Measurements from ENCODE around the gene GSE1.

Gene GSE1

DNA sequence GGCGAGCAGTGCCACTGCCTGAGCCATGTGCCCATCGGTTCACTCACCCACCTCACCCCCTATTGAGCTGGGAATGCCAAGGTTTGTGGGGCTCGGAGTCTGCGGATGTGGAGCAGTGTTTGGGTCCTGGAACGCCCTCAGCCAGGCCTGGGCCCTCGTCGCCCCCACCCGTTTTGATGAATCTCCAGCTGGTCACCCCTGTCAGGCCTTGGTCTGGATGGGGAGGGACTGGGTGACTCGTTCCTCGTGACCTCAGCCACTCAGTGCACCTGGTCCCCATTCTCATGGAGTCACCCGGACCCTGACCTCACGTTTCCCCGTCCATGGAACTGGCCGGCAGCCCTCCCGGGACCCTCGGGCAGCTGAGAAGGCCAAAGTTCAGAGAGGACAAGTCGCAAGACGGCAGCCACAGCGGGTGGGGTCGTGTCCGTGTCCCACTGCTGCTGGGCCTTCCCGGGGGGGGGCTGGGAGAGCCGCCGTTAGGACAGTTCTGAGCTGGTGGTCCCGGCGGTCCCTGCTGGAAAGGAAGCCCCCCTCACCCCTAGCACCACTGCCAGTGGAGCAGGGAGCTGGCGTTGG is 23.2 kb downstream of the GSE1 start:
- no peak for DNase-seq

DNA sequence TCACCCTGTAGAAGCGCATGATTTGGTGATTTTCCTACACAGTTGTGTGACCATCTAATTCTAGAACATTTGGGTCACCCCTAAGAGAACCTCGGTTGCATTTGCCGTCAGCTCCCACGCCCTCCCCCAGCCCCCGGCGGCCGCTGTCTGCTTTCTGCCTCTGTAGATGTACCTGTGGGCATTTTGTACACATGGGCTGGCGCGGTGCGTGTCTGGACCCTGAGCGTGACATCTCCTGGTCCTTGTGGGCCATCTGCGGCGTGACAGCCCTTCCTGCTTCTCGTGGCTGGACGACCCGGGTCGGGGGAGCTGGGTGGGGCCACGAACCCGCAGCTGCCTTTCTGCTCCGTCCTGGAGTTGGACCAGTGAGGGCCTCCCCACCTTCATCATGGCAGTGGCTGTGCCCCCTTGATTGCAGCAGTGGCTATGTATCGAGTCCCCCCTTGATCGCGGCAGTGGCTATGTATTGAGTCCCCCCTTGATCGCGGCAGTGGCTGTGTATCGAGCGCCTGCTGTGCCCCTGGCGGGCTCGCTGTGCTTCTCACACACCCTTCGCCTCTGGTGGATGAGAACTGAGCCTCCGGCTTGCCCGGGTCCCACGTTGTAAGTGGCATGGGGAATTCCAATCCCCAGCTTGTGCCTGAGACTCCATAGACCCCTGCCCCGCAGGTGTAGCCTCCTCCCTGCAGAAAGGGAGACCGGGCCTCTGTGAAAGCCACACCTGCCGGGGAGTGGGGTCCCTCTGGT is 24.1 kb downstream of the GSE1 start:
- no peak for DNase-seq

DNA sequence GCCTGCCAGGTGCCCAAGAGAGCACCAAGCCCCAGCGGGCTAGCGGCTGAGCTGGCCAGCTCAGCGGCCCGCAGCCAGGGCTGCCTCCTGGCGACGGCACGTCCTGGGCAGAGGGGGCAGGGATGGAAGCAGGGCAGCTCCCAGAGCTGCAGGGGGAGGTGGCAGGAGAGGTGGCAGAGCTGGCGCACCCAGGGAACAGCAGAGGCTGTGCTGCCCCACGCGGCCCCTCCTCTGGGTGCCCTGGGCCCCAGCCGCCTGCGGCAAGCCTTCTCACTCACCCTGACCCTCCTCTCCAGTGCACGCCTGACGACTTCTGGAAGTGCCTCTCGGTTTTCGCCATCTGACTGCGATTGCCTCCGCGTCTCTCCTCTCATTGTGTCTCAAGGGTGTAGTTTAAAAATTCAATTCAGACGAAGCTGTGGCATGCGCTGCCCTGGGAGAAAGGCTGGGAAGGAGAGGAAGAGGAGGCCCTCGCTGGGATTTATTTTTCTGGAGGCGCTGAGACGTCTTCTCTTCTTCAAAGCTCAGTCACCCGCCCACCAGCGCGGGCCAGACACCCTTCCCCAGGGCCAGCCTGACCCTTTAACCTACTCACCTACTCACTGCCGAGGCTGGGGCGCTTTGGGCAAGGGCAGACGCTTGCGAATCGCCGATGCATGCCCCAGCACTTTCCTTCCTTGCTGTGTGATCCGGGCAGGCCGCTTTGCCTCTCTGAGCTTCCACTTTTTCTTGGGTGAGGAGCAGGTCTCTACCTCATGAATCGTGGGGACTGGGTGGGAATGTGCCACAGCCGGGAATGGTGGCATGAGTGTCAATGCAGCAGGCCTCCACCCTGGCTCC is 24.9 kb downstream of the GSE1 start:
- peak; percentile 59 for DNase-seq

DNA sequence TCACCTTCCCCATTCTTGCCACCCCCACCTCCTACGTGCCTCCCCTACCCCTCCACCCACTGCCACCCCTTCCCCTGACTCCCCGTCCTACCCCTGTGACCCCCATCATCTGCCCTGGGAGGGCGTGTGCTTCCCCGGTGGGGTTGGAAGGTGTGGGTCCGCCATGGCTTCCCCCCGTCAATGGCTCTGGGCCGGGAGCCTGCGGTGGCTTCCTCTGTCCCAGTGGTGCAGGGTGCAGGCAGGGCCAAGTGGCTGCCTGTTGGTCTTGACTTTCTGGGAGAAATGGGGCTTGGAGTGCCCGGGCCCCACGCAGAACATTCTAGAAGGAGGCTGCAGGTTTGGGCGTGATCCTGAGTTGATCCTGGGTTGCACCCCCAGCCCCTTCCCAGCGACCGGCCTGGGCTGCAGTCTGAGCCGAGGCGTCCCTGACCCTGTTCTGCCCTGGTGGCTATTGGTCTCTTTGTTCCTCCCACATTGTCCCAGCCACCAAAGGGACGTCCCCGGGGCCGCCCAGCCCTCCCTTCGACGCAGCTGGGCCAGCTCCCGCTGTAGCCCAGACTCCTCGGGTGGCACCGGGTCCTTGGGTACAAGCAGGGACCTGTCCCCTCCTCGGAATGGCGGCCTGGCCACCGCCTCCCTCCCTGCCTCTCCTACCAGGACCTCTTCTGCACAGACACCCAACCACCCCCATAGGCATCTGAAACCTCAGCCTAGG is 25.7 kb downstream of the GSE1 start:
- no peak for DNase-seq

DNA sequence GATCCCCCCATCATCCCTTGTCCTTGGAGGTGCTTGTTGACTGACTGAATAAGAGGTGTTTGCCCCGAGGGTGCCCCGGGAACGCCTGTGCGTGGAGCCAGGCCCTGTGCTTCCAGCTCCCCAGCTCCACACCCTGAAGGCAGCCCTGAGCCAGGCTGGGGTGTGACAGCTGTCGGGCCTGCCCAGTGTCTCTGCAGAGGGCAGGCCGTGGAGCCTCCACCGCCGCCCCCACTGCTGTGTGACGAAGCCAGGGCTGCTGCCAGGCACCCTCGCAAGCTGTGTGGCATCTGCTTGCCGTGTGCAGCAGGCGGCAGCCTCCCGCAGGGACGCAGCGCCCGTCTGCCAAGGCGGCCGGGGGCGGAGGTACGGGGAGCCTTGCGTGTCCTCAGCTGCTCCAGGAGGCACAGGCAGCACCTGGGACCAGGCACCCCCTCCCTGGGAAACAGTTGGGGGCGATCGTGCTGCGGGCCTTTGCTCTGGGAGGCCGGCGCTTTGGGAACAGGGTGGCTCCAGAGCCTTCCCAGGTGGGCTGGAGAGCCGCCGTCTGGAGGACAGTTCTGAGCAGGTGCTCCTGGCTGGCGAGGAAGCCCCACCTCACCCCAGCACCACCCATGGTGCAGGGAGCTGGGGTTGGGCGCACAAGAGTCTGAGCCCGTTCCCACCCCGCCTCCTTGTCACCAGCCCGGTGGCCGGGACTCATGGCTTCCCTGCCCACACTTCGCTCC is 26.6 kb downstream of the GSE1 start:
- DNase-seq: peak; percentile 98

DNA sequence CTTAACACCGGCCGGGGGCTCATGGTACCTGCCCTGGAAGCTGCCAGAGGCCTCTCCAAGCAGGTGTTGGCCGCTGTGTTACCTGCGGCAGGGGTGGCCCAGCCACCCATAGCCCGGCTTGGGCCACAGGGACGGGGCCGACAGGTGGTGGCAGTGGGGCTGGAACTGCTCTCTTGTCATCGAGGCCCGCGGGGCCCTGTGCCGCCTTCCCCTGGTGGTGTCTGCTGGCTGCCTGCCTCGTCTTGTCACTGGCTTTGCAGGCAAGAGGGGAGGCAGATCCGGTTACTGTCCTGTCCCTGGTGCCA is 27.1 kb downstream of the GSE1 start:
- DNase-seq: peak; percentile 72

DNA sequence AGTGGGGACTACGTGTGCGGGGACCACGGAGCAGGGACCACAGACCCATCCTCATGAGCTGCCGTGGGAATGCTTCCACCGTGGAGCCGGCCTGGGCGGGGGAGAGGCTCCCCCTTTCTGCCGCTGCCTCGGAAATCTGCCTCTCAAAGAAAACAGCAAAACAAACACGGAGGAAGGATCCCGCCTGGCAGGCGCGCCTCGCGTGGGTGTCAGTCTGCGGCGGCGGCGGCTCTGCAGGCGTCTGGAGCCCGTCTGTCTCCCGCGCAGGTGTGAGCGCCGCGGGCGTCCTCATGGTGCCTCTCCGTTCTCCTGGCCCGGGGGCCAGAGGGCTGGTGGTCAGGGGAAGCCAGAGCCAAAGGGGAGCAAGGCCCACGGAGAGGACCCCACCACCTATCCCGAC is 27.5 kb downstream of the GSE1 start:
- DNase-seq: no peak

DNA sequence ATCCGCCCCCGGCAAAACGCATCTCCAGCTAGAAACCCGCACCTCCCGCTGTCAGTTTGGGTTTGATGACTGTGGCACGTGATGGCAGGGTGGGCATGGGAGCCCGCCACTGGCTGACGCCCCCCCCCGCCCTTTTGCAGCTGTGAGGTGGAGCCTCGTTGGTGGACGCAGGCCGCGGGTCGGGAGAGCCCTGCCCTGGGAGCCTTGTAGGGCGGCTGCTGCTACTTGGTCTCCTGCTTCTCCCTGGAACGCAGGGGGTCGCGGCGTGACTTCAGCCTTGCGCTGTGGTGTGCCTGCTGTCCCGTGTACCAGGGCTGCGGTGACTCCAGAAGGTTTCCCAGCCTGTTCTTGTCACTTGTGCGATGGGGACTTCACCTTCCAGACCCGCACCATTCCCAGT is 28.2 kb downstream of the GSE1 start:
- DNase-seq: no peak

DNA sequence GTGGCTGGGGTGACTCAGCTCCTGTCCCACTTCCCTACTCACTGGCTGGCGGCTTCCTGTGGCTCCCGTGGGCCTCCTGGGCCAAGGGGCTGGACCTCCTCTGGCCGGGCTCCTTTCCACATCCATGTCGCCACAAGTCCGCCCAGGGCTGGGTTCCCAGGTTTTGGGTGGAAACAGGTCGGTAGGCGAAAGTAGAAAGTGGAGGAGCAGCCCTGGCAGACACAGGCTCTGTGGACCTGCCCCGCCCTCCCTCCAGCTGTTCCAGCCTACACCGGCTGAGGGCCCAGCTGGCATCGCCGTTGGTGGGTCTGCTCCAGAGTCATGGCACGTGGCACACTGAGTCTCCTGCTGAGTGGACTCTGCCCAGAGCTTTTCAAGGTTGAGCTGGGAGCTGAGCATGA is 28.7 kb downstream of the GSE1 start:
- DNase-seq: peak; percentile 73

DNA sequence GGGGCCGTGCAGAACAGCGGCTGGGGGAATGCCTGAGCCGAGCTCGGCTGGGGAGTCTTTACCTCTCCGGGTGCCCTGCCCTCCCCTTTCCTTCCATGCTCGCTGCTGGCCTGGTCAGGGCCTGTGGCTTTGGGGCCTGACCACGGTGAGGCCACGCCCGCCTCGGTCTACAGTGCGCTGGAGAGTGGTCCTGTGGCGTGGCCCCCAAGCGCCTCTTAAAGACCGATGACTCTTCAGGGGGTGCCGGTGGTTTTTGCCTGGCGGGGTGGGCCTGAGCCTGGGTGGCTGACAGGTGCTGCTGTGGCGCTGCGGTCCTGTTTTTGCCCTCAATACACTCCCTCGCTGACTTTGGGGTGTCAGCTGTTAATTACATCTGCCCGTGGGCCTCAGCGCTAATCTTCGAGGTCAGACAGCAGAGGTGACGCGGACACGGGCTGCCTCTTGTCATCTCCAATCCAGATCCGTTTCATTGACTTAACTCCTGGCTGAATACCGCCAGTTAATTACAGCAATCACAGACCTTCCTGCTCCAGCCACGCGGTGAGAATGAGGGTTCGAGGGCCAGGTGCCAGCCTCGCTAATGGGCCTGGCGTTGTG is 29.7 kb downstream of the GSE1 start:
- DNase-seq: no peak

DNA sequence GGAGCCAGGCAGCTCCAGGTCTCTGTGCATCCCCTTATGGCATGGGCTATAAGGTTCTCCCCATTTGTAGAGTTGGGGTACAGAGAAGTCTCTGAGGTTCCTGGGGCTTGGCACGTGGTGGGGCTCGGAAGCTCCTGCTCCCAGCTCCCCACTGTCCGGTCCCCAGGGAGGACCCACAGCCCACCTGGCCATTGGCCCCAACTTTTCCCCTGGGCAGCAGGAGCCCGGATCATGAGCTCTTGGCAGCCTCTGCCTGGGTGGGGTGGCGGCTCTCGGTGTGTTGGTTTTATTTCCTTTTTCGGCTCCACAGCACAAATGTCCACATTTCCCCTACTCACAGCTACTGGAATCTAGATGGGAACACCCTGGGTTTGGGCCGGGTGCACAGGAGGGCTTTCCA is 30.5 kb downstream of the GSE1 start:
- DNase-seq: no peak

DNA sequence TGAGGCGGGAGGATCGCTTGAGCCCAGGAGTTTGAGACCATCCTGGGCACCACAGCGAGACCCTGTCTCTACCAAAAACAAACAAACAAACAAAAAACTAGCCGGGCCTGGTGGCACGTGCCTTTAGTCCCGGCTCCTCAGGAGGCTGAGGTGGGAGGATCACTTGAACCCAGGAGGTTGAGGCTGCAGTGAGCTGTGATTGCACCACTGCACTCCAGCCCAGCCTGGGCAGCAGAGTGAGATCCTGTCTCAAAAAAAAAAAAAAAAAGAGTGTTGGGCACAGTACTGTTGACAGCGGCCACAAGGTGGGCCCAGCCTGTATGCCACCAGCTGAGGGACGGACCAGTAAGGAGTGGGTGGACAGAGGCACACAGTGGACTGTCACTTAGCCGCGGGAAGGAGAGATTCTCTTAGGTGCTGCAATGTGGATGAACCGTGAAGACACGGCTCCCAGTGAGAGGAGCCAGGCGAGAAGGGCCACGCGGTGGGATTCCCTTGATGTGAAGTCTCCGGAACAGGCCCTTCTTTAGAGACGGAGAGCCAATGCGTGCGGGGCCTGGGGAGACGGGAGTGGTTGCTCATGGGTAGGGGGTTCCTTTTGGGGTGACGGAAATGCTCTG is 31.1 kb downstream of the GSE1 start:
- no peak for DNase-seq

DNA sequence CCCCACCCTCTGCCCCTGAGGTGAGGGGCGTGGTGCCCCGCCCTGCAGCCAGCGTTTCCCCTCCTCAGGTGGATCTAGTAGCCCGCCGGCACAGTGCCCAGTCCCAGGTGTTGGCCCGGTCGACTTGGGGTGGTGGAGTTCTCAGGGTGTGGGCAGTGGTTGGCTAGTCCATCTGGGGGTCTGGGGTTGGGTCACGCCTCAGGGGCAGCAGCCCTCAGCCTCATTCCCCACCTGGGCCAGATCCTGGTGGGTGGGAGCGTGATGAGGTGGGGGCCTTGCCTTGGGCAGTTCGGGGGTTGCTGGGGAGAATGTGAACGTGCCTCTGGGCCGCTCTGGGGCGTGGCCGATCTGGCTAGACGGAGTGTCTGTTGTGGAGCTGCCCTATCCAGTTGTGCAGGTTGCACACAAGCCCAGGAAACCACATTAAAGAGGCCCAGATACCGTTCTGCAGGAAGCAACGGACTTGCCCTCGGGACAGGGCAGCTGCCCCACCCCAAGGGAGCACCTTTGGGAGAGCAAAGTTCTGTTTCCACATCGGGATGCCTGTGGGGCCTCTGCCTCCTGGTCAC is 32.0 kb downstream of the GSE1 start:
- no peak for DNase-seq

DNA sequence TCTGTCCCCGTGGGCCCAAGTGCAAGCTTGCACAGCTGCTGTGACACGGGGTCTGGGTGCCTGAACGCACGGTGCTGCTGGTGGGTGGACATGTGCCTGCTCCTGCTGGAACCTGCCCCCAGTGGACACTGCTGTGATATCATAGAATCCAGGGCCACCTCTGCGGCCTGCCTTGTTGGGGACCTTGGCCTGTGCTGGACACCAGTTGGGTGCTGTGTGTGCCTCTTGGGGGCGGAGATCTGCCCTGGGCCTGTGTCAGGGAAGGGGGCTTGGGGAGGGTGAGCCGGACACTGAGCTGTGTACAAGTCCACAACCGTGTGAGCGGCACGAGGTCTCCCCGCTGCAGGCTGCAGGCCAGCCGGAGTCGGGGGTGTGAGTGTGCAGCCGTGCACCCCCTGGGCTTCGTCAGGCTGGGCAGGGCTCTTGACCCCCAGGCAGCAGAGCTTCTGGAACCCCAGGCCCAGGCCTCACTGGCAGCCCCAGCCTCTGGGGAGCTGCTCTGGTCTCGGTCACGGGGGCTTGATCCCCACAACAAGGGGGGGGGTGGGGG is 33.3 kb downstream of the GSE1 start:
- no peak for DNase-seq

DNA sequence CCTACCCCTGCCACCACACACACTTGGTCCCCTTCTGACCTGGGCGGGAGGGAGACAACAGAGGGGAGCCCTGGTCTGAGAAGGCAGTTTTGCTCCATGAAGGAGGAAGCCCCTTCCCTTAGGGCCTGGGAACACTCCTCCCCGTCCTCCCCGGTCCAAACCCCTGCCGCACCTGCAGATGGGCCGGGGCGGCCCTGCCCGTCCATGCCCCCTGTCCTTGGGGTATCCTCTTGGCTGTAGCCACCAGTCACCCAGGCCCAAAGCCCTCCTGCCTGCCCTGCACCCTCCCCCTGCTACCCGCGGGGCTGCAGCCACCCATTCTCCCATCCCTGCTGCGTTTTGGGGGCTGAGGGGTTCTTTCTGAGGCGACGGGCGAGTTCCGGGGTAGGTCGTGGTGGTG is 33.9 kb downstream of the GSE1 start:
- no peak for DNase-seq

DNA sequence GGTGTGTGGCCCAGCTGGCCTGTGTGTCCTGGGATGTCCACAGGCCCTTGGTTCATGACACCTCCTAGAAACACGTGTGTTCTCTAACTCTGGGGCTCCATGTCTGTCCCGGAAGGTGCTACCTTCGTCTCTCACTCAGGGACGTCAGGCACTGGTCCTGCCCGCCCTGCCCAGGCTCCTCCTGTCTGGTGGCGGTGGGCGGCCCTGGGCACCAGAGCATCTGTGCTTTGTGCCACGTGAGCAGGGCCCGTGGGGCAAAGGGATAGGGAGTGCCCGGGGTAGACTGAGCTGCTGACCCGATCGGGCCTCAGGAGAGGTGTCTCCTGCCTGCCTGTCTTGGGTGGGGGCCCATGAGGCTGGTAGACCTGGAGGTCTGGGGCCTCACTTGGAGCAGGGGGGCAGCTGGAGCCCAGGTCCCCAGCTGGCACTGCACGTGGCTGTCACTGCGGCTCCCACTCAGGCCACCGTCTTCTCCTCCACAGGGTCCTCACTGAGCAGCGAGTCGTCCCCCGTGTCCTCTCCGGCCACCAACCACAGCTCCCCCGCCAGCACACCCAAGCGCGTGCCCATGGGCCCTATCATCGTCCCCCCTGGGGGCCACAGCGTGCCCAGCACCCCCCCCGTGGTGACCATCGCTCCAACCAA is 35.1 kb downstream of the GSE1 start:
- no peak for DNase-seq

DNA sequence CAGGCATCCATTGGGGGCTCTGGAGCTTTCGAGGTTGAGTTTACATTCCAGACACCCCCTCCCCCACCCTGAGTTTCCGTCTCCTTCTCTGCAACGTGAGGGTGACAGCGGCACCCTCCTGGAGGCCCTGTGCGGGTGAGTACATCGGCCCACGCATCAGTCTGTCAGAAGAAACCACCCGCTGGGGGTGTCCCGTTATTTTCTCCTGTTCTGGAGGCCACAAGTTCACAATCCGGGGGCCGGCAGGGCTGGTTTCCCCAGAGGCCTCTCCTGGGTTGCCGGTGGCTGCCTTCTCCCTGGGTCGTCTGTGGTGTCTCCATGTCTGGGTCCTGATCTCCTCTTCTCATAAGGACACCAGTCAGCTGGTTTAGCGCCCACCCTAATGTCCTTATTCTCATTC is 35.7 kb downstream of the GSE1 start:
- DNase-seq: no peak

DNA sequence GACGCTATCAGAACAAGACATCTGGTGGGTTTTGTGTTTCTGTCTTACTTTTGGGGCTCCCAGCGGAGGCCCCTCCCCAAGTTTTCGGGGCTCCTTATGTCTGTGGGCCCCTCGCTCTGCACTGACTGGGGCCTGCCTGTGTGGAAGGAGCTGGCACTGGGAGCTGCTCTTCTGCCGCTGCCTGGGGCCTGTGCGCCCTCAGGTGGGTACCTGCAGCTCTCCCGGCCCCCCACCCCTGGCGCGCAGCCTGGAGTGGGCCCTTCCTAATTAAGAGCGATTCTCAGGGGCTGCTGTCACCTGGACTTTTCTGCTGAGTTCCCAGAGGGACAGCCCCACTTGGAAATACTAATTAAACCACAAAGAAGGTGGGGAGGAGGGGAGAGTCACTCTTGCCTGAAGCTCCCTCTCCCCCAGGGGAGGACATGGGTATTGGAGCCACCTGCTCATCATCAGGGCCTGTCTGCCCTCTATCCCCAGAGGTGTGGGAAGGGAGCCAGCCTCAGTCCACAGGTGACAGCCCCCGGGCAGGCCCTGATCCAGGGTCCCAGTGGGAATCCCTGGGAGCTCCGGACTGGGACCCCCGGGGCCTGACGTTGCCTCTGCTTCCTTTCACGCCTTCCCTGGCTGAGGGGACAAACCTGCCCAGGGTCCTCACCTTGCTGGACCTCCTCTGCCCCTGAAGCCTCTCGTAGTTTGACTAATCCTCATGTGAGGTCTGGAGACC is 36.5 kb downstream of the GSE1 start:
- peak; percentile 80 for DNase-seq

DNA sequence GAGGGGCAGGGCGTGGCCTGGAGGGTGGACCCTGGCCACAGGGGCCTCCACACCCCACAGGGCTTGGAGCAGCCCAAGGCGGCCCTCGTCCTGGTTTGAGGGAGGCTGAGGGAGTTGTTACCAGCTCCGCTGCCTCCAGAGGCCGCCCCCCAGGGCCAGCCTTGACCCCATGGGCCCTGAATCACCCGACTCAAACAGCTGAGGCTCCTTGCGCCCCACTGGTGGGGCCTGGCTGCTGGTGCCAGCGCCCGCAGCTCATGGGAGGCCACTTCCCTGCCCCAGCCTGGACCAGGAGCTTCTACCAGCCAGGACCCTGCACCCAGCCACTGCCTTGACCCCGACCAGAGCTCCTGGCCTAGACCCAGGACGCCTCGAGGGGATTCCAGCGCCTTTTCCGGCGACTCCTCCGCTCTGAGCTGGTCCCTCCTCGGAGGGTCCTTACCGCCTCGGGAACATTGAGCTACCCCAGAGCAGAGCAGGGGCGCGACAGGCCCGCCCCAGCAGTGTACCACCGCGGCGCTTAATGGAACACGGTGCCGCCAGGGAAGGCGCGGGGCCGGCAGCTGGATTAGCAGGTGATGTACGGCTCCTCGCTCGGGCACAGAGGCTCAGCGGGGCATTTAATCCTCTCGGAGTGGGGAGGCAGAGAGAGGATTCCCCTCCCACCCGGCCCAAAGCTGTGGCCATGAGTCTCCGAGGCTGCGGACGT is 37.2 kb downstream of the GSE1 start:
- no peak for DNase-seq

All from NCI-H2171 (cell line).